HG02943 (cell line): Measurements from ENCODE around the gene COLEC12.

Source experiments
- ATAC-seq: cut with Tn5 transposase; IDR thresholded peaks from one replicate; pipeline ENCODE4 v1.9.1; 2021; ENCODE audit warnings: mild to moderate bottlenecking, low read depth, moderate library complexity; ENCODE audit not compliant: unreplicated experiment

The COLEC12 gene

DNA sequence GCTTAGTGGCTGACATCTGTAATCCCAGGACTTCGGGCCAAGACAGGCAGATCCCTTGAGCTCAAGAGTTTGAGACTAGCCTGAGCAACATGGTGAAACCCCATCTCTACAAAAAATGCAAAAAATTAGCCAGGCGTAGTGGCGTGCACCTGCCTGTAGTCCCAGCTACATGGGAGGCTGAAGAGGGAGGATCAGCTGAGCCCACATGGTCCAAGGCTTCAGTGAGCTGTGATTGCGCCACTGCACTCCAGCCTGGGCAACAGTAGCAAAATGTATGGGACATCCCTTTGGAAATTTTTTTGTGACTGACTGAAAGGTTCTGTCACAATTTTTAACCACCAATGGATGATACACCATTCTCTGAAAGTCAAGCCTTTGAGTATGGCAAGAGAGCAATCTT lies 6.3 kb upstream of the COLEC12 start:
- no peak for ATAC-seq

GRCh38 chr18:506264-506663 lies 5.8 kb upstream of the COLEC12 start:
- no peak for ATAC-seq

- peak; percentile 89 for ATAC-seq
These were observed 5.1 kb upstream of the COLEC12 start for GRCh38 chr18:505483-506122.

DNA sequence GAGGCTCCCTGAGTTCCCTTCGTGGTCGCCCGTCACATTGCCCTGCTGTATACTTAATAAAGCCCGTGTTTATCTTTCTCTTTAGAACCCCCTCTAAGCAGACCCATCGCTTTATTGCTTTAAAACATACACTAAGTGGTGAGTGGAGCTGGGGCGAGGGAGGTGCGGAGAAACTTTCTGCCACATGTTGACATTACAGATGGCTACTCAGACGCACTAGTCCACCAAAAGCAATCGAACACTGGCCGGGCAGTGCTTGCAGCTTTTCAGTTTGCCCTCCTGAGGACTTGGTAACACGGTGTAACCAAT lies 859 bp upstream of the COLEC12 start:
- ATAC-seq: no peak

DNA sequence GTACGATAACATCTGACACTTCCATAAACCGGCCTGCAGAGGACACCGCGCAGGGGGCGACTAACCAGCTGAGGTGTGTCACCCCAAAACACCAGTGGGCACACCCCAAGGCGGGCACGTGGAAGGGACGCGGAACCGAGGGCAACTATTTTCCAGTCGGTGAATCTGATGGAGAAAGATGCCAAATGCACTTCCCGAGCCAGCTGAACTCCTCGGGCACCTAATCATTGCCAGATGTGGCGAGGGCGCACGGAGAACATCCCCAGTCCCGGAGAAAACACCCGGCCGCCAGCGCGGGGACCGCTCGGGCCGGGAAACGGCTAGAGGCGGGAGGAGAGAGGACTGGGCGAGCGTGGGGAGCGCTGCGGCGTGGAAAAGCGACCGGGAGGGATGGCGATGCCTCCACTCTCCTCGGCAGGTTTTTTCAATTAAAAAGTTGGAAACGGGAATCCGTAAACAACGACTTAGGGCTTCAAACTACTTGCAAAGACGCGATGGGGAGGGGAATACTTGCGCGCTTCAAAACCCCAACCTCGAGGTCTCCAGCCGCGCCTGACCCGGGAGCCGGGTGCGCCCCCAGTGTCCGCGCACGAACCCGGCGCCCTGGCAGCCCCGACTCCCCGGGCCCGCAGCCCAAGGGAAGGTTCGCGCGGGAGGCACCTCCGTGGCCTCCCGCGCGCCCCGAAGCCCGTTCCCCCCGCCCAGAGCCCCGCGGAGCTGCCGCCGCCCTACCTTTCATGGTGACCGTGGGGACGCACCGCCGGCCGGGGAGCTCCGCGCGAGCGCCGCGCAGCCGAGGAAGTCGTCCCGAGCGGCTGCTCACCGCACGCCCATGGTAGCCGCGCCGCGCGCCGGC lies 497 bp downstream of the COLEC12 start:
- no peak for ATAC-seq

GRCh38 chr18:498931-499775 lies 1.3 kb downstream of the COLEC12 start:
- ATAC-seq: no peak

GRCh38 chr18:497688-498087 lies 2.8 kb downstream of the COLEC12 start:
- ATAC-seq: no peak

GRCh38 chr18:495452-495851 lies 5.0 kb downstream of the COLEC12 start:
- no peak for ATAC-seq

- ATAC-seq: no peak
These were observed 5.5 kb downstream of the COLEC12 start for GRCh38 chr18:495017-495416.

DNA sequence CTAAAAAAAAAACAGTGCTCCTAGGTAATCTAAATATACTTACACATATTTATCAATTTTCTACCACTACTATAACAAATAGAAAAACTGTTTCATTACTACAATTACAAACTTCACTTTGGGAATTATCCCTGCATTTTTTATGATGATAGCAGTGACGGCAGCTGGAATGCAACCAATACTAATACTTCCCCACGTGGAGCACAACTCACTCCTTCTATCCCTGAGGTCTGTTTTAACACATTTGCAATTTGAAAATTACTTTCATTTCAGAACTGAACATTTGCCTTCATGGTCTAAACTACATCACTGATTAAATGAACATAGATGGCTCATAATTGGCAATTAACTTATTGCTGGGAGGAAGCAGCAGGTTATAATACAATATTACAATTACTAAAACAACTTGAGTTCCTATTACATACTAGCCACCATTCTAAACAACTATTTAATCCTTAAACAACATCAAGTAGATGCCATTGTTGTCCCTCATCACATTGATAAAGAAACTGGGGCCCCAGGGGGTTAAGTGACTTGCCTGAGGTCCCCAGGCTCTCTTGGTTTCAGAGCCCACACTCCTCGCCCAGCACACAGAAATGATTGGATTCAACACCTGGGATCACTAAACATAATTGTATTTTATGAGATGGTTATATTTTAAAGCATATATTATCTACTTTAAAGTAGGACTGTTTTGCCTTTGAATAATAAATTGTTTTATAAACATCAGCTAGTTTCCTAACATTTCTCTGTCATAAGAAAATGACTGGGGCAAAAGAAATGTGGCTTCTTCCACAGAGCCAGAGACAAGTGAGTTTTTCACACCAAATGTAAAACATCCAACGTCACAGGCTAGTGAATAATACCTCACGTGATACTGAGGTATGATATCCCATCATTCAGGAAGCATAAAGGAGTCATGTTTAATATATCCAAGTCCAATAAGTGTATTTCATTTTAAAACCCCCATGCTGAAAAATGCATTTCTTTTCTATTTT lies 6.2 kb downstream of the COLEC12 start:
- no peak for ATAC-seq

DNA sequence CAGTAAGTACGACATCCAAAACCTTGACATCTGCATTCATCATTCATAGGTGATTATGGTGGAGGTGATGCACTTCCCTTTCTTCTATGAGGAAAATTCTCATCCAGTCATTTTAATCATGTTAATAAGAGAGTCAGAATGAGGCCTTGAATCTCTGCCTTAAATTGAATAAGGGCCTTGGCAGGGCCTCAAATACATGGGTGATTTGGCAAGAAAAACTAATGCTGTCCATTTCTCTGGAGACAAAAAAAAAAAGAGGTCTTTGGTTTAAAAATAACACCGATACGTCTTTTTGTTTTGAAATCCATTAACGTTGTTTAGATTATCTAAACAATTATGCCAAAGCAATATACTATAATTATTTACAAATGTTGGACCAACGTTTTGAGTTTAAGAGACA lies 8.1 kb downstream of the COLEC12 start:
- no peak for ATAC-seq

GRCh38 chr18:490624-491023 lies 9.9 kb downstream of the COLEC12 start:
- no peak for ATAC-seq

GRCh38 chr18:490024-490366 lies 10.5 kb downstream of the COLEC12 start:
- no peak for ATAC-seq

DNA sequence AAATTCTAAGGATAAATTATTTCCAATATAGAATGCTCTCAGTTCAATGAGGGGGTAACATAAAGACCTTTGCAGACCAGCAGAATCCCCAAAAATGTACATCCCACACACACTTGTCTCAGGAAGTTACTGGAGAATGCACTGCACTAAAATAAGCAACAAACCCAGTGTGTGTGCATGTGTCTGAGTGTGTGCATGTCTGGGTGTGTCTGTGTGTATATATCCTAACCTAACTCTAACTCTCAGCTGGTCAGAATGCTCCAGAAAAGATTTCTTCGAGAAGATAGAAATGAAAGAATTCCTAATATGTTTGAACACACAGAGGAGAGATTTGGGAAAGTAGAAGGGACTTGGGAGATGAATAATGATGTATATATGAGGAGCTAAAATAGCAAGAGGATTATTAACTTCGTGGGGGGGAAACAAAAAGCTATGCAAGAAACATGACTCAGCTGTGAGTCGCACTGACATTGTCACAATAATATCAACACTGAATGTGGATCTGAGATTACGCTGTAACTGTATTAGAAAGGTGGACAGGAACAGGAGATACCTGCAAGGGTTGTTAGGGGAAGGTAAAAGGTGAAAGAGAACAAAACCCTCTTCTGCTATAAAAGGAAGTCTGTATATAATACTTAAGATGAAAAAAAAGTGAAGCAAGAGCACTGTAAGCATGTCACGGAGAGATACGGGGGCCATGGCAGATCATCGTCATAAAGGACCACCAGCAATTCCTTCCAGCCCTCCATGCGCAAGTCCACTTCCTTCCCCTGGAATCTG lies 11.1 kb downstream of the COLEC12 start:
- no peak for ATAC-seq

DNA sequence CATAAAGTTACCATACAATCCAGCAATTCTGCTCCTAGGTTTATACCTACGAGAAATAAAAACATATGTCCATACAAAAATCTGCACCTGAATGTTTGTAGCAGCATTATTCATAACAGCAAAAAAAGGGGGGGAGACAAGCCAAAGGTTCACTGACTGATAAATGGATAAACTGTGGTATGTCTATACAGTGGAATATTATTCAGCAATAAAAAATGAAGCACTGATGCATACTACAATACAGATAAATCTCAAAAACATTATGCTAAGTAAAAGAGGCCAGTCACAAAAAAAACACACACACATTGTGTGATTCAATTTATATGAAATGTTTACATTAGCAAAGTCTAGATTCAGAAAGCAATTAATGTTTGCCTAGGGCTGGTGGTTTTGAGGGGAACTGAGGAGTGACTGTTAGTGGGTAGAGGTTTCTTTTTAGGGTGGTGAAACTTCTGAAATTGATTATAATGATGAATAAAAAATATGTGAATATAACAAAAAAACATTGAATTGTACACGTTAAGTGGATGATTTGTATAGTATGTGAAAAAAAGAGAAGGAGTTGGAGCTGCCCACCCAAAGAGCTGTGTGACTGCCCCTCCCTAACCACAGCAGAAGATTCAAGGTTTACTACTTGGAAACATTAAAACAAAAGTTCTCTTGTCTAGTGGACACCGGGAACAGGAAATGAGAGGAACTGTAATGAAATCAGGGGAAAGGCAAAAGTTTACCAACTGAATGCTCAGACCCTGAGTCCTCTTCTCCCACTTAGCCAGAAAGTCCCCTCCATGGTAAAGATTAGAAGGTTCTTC lies 13.4 kb downstream of the COLEC12 start:
- ATAC-seq: no peak

DNA sequence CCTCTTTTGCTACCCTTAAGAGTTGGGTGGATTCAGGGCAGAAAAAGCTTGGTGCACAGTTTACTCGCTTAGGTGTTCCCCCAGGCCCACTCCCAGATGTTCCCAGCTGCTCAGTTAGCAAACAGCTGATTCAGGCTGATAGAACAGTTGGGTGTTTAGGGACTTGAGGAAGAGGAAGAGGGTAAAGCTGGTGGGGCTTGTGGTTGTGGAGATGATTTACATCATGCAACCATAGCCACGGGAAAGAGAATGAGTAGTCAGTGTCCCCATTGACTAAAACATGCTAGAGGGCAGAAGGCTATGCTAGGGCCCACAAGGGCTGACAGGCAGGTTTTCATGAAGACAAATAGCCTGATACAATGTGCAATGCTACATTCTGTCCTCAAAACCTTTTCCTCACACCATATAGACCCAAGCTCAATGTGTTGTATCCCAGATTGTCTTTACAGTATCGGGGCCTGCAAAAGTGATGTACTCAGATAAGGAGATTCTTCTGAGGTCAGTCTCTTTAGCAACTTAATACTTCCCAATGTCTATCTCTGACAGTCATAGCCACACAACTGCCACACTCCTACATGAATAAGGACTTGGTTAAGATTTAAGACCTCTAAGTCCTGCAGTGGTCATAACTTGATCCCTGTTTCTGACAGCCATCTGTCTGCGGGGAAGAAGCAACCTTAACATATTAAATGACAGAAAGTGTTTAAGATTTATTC lies 15.6 kb downstream of the COLEC12 start:
- ATAC-seq: peak; percentile 73

GRCh38 chr18:478681-479080 lies 21.8 kb downstream of the COLEC12 start:
- ATAC-seq: no peak

GRCh38 chr18:477565-477964 lies 22.9 kb downstream of the COLEC12 start:
- ATAC-seq: no peak
